ENCODE results near the gene WFDC13. TPM values are rescaled to one million over a fixed set of nuclear protein-coding genes. Genes with fewer than 3 reads are reported as not detected.
"Not testable (repeated sequence)": the region's sequence is repeated elsewhere in the genome, so short reads cannot be mapped to it uniquely, and the experiment has no call there.

Gene WFDC13
- total RNA-seq, 1 experiment from 2014 or later: not detected

GRCh38 chr20:45679650-45680049 lies 22.2 kb upstream of the WFDC13 start:
- Mint-ChIP-seq H3K27ac (no peak overlapping the region), H3K4me1 (peaks cover 7% of the 10 kb centered on the region), H3K27me3 (ENCODE audit: low read depth) (peaks cover 3% of the 10 kb centered on the region), H3K36me3 (peaks cover 28% of the 10 kb centered on the region), H3K9me3 (peaks cover 57% of the 10 kb centered on the region), H3K4me3 (no peak overlapping the region)
- no peak for ATAC-seq
- no peak for DNase-seq (ENCODE audit: low spot score)
- no peak for TF ChIP-seq ATF1 (CRISPR knock-in tag; IDR thresholded peaks at IDR 0.05)
- TF ChIP-seq USF1 (CRISPR knock-in tag; IDR thresholded peaks at IDR 0.05): no peak
- no peak for TF ChIP-seq SMAD4 (CRISPR knock-in tag; IDR thresholded peaks at IDR 0.05)
- no peak for TF ChIP-seq JAZF1 (CRISPR knock-in tag; IDR thresholded peaks at IDR 0.05)
- no peak for TF ChIP-seq ZNF423 (CRISPR knock-in tag; IDR thresholded peaks at IDR 0.05)
- no peak for TF ChIP-seq ZBTB21 (CRISPR knock-in tag; IDR thresholded peaks at IDR 0.05; ENCODE audit: borderline replicate concordance)
- no peak for TF ChIP-seq NR2C2 (CRISPR knock-in tag; IDR thresholded peaks at IDR 0.05)
- TF ChIP-seq SOX15 (CRISPR knock-in tag; IDR thresholded peaks at IDR 0.05): no peak
- TF ChIP-seq ZNF138 (CRISPR knock-in tag; conservative IDR thresholded peaks at IDR 0.05): no peak
- TF ChIP-seq IRF1 (CRISPR knock-in tag; IDR thresholded peaks at IDR 0.05): no peak
- TF ChIP-seq ZNF396 (CRISPR knock-in tag; IDR thresholded peaks at IDR 0.05; ENCODE audit: borderline replicate concordance): no peak
- POLR2A ChIA-PET: no interaction called here
- CTCF ChIA-PET: interaction anchor here (1.4 kb wide), 1 partner anchor 50 kb away, joined by 4 read pairs; the partner anchor contains the start of gene WFDC10A

GRCh38 chr20:45685896-45686295 lies 15.9 kb upstream of the WFDC13 start:
- DNase-seq (ENCODE audit: low spot score): peak; percentile 43
- H3K9me3 Mint-ChIP-seq: peaks cover 34% of the 10 kb centered on the region
- peaks cover 8% of the 10 kb centered on the region for H3K36me3 Mint-ChIP-seq

GRCh38 chr20:45693346-45693745 lies 8.5 kb upstream of the WFDC13 start:
- ATAC-seq; H3K4me1 Mint-ChIP-seq; DNase-seq (ENCODE audit: low spot score); POLR2A ChIA-PET; H3K27me3 Mint-ChIP-seq (ENCODE audit: low read depth); H3K4me3 Mint-ChIP-seq; H3K27ac Mint-ChIP-seq; CTCF ChIA-PET: not testable (repeated sequence)
- Mint-ChIP-seq H3K9me3 (peaks cover 46% of the 10 kb centered on the region), H3K36me3 (peaks cover 38% of the 10 kb centered on the region)

More at GRCh38 chr20:45685896-45686295, 15.9 kb upstream of the WFDC13 start:
- ChIA-PET CTCF (interaction anchor here (0.5 to 1.3 kb wide), 9 partner anchors 8 to 479 kb away, joined by 3 to 13 read pairs (median 3); partner anchors contain the start of genes SEMG1, WFDC10A and WFDC13), POLR2A (no interaction called here)
- ATAC-seq: peak; percentile 100
- no peak overlapping the region for H3K27ac Mint-ChIP-seq
- H3K4me3 Mint-ChIP-seq: no peak overlapping the region
- TF ChIP-seq MXD4 (CRISPR knock-in tag; IDR thresholded peaks at IDR 0.05; ENCODE audit: borderline replicate concordance): no peak
- TF ChIP-seq USF1 (CRISPR knock-in tag; IDR thresholded peaks at IDR 0.05): no peak
- no peak for TF ChIP-seq NR1H2 (CRISPR knock-in tag; IDR thresholded peaks at IDR 0.05)
- TF ChIP-seq ZNF532 (CRISPR knock-in tag; IDR thresholded peaks at IDR 0.05; ENCODE audit: borderline replicate concordance): no peak
- no peak for TF ChIP-seq ZNF423 (CRISPR knock-in tag; IDR thresholded peaks at IDR 0.05)
- no peak for TF ChIP-seq FOXJ3 (CRISPR knock-in tag; IDR thresholded peaks at IDR 0.05; ENCODE audit: borderline replicate concordance)
- TF ChIP-seq ERG (CRISPR knock-in tag; IDR thresholded peaks at IDR 0.05): no peak
- peaks cover 5% of the 10 kb centered on the region; the same call in 1 of the 2 replicates for H3K27me3 Mint-ChIP-seq (ENCODE audit: low read depth)
- H3K4me1 Mint-ChIP-seq: peaks cover 7% of the 10 kb centered on the region

All from WTC11 (cell line).